ENCODE results near the gene TRIM15.

Gene TRIM15

DNA sequence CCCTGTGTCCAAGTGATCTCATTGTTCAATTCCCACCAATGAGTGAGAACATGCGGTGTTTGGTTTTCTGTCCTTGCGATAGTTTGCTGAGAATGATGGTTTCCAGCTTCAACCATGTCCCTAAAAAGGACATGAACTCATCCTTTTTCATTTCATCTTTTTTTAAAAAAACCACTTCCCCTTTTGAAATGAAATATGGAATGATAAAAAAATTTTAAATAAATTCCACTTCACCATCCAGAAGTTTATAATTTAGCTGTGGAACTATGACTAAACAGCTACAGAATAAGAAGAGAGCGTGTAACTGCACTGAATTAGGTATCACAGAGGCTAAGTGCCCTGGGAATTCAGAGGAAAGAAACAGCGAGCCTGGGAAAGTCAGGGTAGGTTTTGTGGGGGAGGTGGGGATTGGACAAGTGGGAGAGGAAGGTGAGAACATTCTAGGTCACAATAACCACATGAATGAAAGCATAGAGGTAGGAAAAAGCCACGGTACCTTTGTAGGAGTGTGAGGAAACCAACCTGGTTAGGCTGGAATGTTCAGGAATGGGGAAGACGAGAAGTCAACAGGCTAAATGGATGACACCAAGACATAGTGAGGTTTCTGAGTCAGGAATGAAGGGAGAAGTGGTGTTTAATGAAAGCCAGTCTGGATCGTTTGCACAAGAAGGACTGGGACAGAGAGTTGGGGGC lies 13.3 kb upstream of the TRIM15 start:
- H3K4me3 ChIP-seq (ENCODE audit: low read depth, low read length) = no peak overlapping the region
- no peak for TF ChIP-seq CTCF (IDR thresholded peaks at IDR 0.05; ENCODE audit: low read depth, low read length)

DNA sequence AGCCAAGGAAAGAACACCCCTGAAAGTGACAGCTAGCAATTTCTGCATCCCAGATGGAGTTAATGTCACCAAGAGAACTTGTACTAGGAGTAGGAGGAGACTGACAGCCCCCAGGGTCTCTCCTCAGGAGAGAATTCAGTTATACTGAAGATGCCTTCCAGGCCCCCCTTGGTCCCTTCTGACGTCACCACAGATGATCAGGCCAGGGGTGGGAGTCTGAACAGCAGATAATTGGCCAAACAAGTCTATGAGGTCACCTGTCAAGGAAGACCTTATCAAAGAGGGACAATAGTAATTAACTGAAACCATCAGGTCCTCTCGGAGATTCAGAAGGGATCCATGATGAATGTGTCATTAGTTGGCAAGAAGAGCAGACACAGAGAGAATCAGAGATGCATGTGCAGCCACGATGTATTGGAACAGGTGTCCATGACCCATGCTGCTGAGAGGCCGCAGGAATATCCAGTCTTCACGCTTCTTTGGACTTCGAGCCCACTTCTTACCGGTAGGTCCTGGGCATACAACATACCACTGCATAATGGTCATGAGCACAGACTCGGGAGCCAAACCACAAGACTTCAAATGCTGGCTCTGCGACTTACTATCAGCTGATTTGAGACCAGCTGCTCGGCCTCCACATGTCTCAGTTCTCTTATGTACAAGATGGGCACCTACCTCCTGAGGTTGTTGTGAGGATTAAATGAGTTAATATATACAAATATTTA lies 12.5 kb upstream of the TRIM15 start:
- TF ChIP-seq CTCF (IDR thresholded peaks at IDR 0.05; ENCODE audit: low read depth, low read length) = no peak
- H3K4me3 ChIP-seq (ENCODE audit: low read depth, low read length) = no peak overlapping the region

GRCh38 chr6:30151580-30151979 lies 11.8 kb upstream of the TRIM15 start:
- no peak for TF ChIP-seq CTCF (IDR thresholded peaks at IDR 0.05; ENCODE audit: low read depth, low read length)
- H3K4me3 ChIP-seq (ENCODE audit: low read depth, low read length) = no peak overlapping the region

DNA sequence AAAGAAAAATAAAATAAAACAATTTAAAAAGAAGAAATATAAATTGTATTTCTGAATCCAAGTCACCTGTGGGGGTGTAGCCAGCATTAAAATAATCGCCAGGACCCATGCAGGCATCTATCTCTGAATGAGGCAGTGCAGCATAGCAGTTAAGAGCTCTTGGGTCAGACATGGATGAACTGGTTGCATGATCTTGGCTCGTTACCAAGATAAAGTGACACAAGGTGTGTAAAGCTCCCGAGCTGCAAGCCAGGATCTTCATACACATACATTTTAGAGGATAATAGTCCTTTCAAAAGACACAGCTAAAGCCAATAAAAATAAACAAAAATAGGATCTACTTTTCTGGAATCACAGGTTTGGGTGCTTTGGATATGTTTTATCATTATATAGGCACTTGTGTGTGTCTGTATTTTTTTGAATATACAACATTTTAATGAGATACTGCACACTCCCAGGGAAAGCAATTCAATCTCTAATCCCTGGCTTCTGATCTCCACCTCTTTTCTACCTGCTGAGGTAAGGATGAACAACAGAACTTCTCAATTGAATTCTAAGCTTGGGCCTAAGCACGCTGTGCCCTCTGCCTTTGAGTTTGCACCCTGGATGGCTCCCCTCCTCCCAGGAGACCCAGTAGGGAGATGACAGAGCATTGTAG lies 11.2 kb upstream of the TRIM15 start:
- TF ChIP-seq CTCF (IDR thresholded peaks at IDR 0.05; ENCODE audit: low read depth, low read length) = no peak
- H3K4me3 ChIP-seq (ENCODE audit: low read depth, low read length) = no peak overlapping the region

GRCh38 chr6:30152910-30153610 lies 10.3 kb upstream of the TRIM15 start:
- no peak for TF ChIP-seq CTCF (IDR thresholded peaks at IDR 0.05; ENCODE audit: low read depth, low read length)
- H3K4me3 ChIP-seq (ENCODE audit: low read depth, low read length) = no peak overlapping the region

DNA sequence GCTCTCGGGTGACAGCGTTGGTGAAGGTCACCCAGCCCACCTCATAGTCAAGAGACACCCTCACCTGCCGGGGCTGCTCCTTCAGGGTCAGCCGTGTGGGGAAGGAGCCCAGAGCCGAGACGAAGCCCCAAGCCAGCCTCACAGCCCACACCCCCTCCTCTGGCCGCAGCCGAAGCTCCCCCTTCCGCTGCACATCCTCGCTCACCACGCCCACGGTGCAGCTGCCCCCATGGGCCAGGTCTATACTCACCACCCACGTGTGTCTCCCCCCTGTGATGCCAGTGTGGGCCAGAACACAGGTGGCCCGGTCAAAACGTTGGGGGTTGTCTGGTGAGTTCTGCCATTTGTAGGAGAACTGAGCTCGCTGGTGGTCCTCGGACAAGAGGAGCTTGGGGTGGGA lies 9.3 kb upstream of the TRIM15 start:
- TF ChIP-seq CTCF (IDR thresholded peaks at IDR 0.05; ENCODE audit: low read depth, low read length) = no peak
- no peak overlapping the region for H3K4me3 ChIP-seq (ENCODE audit: low read depth, low read length)

Measured in WI38 (cell line).